ENCODE measurements around the gene AKR1B15.
"Not testable (repeated sequence)": the region's sequence is repeated elsewhere in the genome, so short reads cannot be mapped to it uniquely, and the experiment has no call there.

Gene AKR1B15

GRCh38 chr7:134554417-134554966 is 5.6 kb downstream of the AKR1B15 start:
- no peak overlapping the region for H3K4me3 ChIP-seq
- H3K27ac ChIP-seq: no peak overlapping the region

- no peak overlapping the region for H3K4me3 ChIP-seq
Measured at GRCh38 chr7:134557391-134557790, 8.5 kb downstream of the AKR1B15 start.

GRCh38 chr7:134558370-134558769 is 9.5 kb downstream of the AKR1B15 start:
- no peak overlapping the region for H3K4me3 ChIP-seq
- H3K27ac ChIP-seq: no peak overlapping the region

More at GRCh38 chr7:134557391-134557790, 8.5 kb downstream of the AKR1B15 start:
- no peak overlapping the region for H3K27ac ChIP-seq

GRCh38 chr7:134561616-134562015 is 12.7 kb downstream of the AKR1B15 start:
- peak overlapping the region in 8 of 21 experiments; percentile 0 to 56 (median 30) for H3K27ac ChIP-seq
- not testable (repeated sequence) for H3K4me3 ChIP-seq

GRCh38 chr7:134562136-134562535 is 13.2 kb downstream of the AKR1B15 start:
- peak overlapping the region in 9 of 21 experiments; percentile 0 to 56 (median 39) for H3K27ac ChIP-seq
- H3K4me3 ChIP-seq: no peak overlapping the region

GRCh38 chr7:134563398-134563749 is 14.5 kb downstream of the AKR1B15 start:
- peak overlapping the region in 6 of 21 experiments; percentile 16 to 67 (median 38) for H3K27ac ChIP-seq
- H3K4me3 ChIP-seq: not testable (repeated sequence)

- no peak overlapping the region for H3K4me3 ChIP-seq
- H3K27ac ChIP-seq: peak overlapping the region in 14 of 21 experiments; percentile 7 to 81 (median 60)
Measured at GRCh38 chr7:134565643-134566136, 16.8 kb downstream of the AKR1B15 start.

- H3K4me3 ChIP-seq: no peak overlapping the region
- H3K27ac ChIP-seq: no peak overlapping the region
Measured at GRCh38 chr7:134567368-134567767, 18.5 kb downstream of the AKR1B15 start.

- H3K27ac ChIP-seq, H3K4me3 ChIP-seq: not testable (repeated sequence)
Measured at GRCh38 chr7:134569962-134570361, 21.1 kb downstream of the AKR1B15 start.

GRCh38 chr7:134571101-134571500 is 22.2 kb downstream of the AKR1B15 start:
- no peak overlapping the region for H3K4me3 ChIP-seq
- no peak overlapping the region for H3K27ac ChIP-seq

GRCh38 chr7:134571746-134572461 is 23.0 kb downstream of the AKR1B15 start:
- Histone ChIP-seq H3K27ac (no peak overlapping the region), H3K4me3 (no peak overlapping the region)

- Histone ChIP-seq H3K27ac (no peak overlapping the region), H3K4me3 (no peak overlapping the region)
Measured at GRCh38 chr7:134574322-134574721, 25.4 kb downstream of the AKR1B15 start.

GRCh38 chr7:134584290-134584689 is 35.4 kb downstream of the AKR1B15 start:
- Histone ChIP-seq H3K4me3 (no peak overlapping the region), H3K27ac (no peak overlapping the region)

GRCh38 chr7:134585897-134586296 is 37.0 kb downstream of the AKR1B15 start:
- no peak overlapping the region for H3K4me3 ChIP-seq
- no peak overlapping the region for H3K27ac ChIP-seq

GRCh38 chr7:134587750-134588149 is 38.8 kb downstream of the AKR1B15 start:
- Histone ChIP-seq H3K4me3 (no peak overlapping the region), H3K27ac (peak overlapping the region in 2 of 21 experiments; percentile 17 to 37)

- Histone ChIP-seq H3K27ac (peak overlapping the region in 4 of 21 experiments; percentile 1 to 33 (median 5)), H3K4me3 (no peak overlapping the region)
Measured at GRCh38 chr7:134589491-134589941, 40.6 kb downstream of the AKR1B15 start.

- Histone ChIP-seq H3K27ac (peak overlapping the region in 15 of 21 experiments; percentile 10 to 82 (median 57)), H3K4me3 (no peak overlapping the region)
Measured at GRCh38 chr7:134593530-134594392, 44.9 kb downstream of the AKR1B15 start.

GRCh38 chr7:134594877-134595276 is 46.0 kb downstream of the AKR1B15 start:
- H3K4me3 ChIP-seq: no peak overlapping the region
- H3K27ac ChIP-seq: peak overlapping the region in 3 of 21 experiments; percentile 55 to 73 (median 69)

GRCh38 chr7:134599371-134599770 is 50.5 kb downstream of the AKR1B15 start:
- H3K27ac ChIP-seq: no peak overlapping the region
- H3K4me3 ChIP-seq: no peak overlapping the region

- no peak overlapping the region for H3K27ac ChIP-seq
- no peak overlapping the region for H3K4me3 ChIP-seq
Measured at GRCh38 chr7:134601459-134601858, 52.5 kb downstream of the AKR1B15 start.

All from skin epidermis (tissue), 12 donors.